A549 (cell line): Measurements from ENCODE around the gene LSM10.

Experiments
- HDAC2 ChIP-seq: fragments of 200-600 bp; sonication (generic); IDR thresholded peaks from 2 replicates; pipeline ENCODE4 v1.6.1; 2016
- KDM1A ChIP-seq: fragments of 200-600 bp; sonication (generic); IDR thresholded peaks from 2 replicates; pipeline ENCODE4 v1.6.1; 2016; ENCODE audit warnings: low read depth, mild to moderate bottlenecking
- POLR2A ChIP-seq: IDR thresholded peaks from 2 replicates; pipeline ENCODE4 v1.6.1; 2012; ENCODE audit warnings: mild to moderate bottlenecking, low read length
- RCOR1 ChIP-seq: fragments of 150-350 bp; IDR thresholded peaks from 2 replicates; pipeline ENCODE4 v1.6.1; 2014; ENCODE audit warnings: antibody characterized with exemption, low read length, low read depth
- USF2 ChIP-seq: fragments of 450-650 bp; IDR thresholded peaks from 2 replicates; pipeline ENCODE4 v1.6.1; 2014; ENCODE audit warnings: antibody characterized with exemption
- TF ChIP-seq, protein P1 (sequence below): fragments of >200 bp; sonication (Bioruptor Twin); formaldehyde crosslinking; IDR thresholded peaks from 3 replicates; pipeline ENCODE4 v1.5.1; 2016

DNA sequence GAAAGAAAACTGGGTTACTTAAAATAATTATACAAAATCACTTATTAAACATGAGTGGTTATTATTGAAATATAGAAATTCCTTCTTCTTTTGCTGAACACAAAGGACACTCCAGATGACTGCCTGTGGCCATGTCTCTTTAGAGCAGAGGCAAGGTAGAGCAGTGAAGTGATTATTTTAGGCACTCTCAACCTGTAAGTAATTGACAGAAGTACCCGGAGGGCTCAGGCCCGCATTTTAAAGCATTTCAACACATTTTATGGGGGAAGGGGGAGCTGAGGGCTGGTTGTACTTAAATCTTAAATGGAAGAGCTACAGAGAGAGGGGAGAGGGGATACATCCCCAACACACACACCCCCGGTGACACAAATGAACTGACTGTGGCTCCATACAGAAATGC is 42.3 kb upstream of the LSM10 start:
- TF ChIP-seq HDAC2 (no peak), KDM1A (no peak), POLR2A (no peak), USF2 (no peak), RCOR1 (no peak)
- TF ChIP-seq, protein P1, sequence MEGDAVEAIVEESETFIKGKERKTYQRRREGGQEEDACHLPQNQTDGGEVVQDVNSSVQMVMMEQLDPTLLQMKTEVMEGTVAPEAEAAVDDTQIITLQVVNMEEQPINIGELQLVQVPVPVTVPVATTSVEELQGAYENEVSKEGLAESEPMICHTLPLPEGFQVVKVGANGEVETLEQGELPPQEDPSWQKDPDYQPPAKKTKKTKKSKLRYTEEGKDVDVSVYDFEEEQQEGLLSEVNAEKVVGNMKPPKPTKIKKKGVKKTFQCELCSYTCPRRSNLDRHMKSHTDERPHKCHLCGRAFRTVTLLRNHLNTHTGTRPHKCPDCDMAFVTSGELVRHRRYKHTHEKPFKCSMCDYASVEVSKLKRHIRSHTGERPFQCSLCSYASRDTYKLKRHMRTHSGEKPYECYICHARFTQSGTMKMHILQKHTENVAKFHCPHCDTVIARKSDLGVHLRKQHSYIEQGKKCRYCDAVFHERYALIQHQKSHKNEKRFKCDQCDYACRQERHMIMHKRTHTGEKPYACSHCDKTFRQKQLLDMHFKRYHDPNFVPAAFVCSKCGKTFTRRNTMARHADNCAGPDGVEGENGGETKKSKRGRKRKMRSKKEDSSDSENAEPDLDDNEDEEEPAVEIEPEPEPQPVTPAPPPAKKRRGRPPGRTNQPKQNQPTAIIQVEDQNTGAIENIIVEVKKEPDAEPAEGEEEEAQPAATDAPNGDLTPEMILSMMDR: no peak
